Fibroblast of the conjunctiva (primary cell): ENCODE measurements around the gene SALL3.

Experiments used
- DNase-seq: peaks from one replicate; pipeline ENCODE4 v3.0.0-alpha.2; 2010; ENCODE audit warnings: low read depth

The SALL3 gene

DNA sequence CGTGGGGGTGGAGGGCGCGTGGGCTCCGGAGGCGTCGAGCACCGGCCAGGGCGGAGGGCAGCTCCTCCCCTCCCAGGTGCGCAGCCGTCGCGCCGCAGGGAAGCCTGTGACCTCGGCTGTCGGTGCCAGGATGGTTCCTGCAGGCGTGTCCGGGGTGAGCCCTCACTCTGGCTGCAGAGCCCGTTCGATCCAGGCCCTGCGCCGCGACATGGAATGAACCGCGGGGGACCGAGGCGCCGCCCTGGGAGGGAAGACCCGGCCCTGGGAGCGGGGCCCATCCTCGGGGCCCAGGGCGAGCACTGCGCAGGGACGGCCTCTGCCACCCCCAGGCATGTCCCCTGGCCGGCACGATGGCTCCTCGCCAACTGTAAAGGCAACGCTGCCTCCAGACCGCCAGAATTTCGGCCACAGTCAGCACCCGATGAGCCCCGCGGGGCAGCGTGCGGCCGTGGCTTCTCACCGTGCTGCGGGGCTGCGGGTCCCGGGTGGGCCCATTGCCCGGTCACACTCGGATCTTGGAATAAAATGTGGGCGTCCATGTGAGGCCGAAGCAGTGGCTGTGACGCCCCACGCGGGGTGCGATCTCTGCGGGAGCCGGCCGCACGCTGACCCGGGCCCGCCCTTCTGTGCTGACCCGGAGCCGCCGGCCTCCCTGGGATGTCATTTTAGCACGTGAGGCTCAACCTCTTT lies 26.6 kb downstream of the SALL3 start:
- DNase-seq = no peak

DNA sequence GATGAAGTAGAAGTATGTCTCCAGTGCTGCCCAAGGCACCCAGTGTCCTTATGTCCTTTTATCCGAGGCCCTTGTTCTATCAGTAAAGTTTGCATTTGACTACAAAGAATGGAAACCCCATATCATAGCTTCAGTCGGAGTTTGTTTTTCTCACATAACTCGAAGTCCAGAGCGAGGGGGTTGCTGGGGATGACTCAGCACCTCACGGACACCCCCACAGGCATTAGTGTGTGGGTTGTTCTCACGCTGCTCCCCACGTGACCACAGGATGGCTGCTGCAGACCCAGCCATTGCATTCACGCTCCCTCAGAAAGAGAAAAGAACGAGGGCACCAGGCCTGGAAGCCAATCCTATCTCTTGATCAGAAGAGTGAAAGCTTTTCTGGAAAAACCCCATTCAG lies 27.8 kb downstream of the SALL3 start:
- DNase-seq = no peak

DNA sequence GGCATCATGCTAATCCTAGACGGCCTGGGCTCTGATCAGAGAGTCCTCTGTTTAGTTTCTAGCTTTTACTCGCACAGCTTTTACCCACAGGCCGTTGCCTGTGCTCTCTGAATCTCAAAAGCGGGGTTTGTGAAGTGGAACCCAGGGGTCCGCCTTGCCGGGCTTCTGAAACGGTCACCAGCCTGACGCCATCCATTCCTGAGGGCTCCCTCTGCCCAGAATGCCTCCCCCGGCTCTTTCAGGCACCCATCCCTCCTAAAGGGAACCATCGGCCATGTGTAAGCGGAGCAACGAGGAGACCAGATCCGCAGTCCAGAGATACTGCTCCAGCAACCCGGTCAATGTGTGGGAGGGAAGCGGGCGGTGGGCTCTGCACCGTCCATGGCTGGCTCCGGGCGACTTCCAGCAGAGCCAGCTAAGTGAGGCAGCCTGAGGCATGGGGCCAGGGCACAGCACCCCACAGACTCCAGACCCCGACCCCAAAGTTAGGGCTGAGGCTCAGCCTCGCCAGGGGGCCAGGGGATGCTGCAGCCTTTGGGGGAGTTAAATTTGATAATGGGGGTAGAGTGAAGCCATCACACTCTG lies 28.8 kb downstream of the SALL3 start:
- DNase-seq = no peak

DNA sequence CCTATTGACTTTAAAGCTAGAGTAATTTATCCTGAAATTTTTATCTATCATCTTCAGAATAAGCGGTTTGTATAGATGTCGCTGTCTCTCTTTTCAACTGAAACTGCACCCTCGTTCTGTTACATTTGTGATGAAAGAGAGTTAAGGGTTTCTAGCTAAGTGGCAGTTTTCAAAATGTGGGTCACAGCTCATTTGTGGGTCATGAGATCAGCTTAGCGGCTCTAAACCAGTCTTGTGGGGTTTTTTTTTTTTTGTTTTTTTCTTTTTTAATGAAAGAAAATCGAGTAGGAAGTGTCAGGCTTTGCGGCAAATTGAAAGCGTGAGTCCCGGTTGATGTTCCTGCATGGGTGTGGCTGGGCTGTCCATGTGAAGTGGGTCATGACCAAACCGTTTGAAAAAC lies 31.2 kb downstream of the SALL3 start:
- DNase-seq = no peak

DNA sequence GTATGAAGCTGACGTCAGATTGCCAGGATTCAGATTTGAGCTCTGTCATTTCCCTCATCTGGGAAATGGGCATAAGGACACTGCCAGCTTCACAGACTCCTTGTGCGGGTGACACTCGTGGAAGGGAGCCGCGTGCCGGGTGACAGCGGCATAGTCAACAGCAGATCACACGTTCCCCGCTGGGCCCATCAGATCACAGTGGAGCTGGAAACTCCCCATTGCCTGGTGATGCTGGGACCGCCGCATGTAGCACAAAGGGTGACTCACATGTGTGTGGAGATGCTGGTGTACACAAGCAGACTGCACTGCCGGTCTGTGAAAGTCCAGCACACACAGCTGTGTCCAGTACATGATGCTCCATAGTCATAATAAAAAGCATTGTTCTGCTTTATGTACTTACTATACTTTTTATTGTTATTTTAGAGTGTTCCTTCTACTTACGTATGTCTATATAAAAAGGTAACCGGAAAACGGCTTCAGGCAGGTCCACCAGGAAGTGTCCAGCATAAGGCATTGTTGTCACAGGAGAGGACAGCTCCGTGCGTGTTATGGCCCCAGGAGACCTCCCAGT lies 31.8 kb downstream of the SALL3 start:
- no peak for DNase-seq

DNA sequence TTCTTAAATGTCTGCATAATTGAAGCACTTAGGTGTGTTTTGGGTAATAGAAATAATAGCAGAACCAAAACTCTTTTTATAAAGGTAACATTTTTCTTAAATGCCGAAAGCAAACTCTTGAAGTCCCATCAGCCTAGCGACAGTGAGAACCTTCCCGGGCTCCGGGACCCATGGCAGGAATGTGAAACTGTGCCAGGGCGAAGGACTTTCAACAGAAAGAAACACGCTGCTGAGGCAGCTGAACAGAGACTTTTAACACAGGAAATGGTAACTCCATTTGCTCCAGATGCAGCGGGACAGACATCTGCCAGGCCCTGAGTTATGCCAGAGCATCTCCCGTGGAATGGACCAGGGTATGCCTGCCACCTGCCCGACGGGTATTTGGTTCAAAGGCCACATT lies 34.3 kb downstream of the SALL3 start:
- DNase-seq = no peak

DNA sequence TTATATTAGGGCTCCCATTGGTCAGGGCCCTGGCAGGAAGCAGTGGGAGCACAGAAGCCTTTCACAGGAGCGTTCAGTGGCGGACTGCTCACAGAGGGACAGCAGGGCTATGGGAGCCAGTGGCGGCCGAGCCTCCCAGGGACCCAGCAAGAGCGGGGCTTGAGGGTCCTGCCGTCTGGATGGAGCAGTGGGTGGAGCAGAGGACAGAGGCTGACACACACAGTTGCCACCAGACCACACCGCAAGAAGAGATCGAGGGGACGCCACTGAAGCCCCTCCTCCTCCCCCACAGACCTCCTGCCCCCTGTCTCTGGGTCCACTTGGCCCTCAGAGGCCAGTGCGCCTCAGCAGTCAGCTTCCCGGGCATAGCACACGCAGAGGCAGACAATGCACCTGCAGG lies 39.3 kb downstream of the SALL3 start:
- no peak for DNase-seq

DNA sequence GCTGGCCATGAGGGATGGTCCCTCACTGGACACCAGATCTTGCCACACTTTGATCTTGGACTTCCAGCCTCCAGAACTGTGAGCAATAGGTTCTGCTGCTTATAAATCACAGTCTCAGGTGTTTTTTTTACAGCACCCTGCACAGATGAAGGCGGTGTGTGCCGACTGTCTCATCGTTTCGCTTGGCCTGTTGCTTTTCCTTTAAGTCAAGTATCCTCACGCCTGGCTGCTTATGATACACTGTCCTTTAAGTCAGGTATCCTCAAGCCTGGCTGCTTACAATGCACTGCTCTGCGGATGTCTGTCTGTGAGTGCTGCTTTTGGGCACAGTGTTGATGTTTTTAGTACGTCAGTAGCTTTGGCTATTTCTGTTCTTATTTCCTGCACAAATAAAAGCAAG lies 40.3 kb downstream of the SALL3 start:
- no peak for DNase-seq

DNA sequence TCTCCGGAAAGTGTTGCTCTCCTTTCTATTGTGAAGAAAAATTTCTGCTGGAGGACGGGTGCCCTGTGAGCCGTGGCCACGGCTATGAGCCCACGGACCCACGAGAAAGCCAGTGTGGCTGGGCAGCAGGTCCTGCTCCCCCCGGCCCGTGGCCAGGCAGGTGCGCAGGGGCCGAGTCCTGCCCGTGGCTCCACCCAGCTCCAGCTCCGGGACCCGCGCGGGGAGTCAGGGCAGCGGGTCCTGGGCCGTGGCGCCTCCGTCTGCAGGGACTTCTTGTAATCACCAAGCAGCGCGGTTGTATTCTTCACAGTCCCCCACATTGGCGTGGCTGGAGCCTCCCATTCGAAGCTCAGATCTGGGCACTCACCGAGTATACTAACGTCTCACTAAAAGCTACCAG lies 43.0 kb downstream of the SALL3 start:
- no peak for DNase-seq

DNA sequence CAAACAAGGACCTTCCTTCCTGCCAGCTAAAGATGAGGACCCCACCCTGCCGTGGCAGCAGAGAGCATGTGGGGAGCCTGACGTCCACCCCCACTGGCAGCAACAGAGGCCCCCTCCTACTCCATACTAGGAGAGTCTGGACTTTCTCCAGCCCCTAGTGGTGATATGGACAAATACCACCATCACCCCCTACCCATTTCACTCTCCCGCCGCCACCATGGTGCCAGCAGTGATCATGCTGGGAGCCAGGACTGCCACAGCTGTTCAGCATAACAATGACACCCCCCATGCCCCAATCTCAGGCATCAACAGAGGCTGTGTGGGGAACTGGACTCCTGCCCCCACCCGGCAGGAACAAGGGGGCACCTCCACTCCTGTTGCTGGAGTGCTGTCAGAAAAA lies 46.9 kb downstream of the SALL3 start:
- no peak for DNase-seq

DNA sequence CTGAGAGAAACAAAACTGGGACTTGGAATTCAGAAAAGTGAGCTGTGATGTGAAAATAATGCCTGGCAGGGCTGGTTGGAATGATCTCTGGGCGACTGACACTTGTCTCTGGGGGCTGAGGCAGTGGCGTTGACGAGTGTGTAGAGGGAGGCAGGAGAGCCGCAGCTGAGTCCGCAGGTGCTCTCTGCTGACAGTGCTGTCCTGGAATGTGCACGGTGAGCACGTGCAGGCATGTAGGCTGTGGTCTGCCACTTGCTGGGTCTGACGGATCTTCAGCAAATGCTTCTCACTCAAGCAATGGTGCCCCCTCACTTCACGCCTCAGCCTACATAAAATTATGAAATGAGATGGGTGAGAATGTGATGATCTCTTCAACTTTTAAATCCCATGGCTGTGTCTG lies 51.1 kb downstream of the SALL3 start:
- DNase-seq = no peak

DNA sequence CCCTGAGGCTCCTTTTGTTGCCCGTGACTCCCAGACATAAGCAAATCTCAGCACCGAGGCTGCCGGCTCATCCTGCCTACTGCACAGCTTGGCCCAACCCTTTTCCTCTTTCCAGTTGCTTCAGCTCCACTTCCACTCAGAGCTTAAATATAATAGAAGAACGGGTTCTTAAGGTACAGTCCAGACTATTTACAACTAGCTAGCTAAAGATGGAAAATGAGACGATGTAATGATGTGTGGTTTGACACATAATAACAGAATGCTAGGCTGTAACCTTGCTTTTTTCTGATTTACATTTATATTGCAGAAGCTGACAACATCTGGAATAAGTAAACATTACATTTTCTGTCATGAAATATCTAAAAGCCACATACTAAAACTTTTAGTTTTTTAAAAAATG lies 62.7 kb downstream of the SALL3 start:
- DNase-seq = no peak

DNA sequence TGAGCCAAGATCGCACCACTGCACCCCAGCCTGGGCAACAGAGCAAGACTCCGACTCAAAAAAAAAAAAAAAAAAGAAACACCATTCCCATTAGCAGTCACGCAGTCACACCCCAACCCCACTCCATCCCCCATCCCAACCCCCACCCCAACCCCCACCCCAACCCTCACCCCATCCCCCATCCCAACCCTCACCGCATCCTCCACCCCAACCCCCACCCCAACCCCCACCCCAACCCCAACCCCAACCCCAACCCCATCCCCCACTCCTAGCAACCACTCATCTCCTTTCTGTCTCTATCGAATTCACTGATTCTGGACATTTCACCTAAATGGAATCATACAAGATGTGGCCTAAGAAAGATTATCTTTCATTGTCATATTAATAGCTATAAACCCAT lies 63.7 kb downstream of the SALL3 start:
- no peak for DNase-seq

DNA sequence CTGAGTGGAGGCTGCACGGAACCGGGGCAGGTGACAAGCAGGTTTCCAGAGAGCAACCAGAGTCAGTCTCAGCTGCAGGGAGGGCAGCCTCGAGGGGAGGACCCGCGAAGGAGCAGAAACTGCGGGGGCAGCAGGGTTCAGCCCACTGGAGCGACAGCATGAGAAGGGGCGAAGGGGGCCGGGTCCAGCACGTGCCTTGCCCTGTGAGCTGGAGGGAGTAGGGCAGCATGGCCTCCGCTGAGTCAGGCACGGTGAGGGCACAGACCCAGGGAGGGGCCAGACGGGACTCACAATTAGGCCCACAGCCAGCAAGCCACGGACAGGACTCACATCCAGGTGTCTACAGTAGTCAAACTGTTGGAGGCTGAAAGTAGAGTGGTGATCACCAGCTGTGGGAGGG lies 66.9 kb downstream of the SALL3 start:
- no peak for DNase-seq

DNA sequence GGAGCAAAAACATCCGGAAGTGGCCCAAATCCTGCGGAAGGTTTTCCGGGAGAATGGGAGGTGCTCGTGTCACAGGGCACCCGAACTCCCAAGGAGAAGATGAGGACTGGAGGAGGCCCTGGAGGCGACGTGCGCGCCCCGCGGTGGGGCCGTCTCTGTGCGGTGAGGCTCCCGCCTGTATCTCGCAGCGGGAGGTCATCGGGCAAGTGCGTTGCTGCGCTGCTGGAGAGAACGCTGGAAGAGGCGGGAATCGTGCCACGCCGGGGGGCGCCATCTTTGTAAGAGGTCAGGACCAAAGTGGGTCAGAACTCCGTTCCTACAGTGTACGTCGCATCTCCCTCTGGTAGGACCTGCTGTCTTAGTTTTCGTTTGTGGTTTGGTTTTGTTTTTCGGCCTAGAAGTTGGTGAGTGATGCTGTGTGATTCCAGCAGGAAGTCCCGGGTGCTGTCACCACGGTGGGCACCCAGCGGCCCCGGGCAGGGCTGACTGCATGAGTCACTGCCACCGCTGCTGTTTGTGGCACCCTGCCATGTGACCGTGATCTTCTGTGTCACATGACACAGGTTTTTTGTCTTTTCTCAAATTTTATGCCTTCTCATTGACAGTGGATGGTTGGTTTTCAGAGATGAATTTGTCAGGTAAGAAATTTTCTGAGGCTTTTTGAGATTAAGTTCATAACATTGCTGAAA lies 68.1 kb downstream of the SALL3 start:
- DNase-seq = no peak

DNA sequence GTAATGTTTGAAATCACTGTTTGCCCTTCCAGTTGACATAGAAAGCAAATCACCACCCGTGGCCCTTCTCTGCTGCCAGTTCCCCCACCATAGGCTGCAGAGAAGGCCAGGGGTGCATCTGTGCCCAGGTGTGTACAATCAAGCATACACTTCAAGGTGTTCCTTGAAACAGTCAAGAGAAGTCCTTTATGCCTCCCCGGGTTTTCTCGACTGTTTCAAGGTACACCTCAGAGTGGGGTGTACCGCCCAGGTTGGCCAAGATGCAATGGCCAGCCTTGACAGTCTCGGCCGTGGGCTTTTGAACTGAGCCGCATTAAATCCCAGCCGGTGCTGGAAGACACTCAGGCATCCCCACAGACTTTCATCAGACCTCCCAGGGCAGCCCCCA lies 68.6 kb downstream of the SALL3 start:
- DNase-seq = no peak

DNA sequence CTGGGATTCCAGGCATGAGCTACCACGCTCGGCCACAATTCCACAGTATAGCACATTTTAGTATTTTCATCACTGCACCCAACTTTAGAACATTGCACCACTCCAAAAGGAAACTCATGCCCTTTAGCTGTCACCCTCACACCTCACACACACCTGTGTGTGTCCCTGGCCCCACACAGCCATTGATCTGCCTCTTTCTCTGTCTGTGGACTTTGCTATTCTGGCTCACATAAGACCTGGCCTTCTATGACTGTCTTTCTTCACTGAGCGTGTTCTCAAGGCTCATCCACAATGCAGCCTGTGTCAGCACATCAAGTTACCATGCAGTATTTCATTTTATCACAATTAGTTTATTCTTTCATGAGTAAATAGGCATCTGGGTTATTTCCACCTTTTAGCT lies 69.9 kb downstream of the SALL3 start:
- DNase-seq = no peak
